Measurements from ENCODE around the gene KLC1.

The KLC1 gene

GRCh38 chr14:103715052-103716000 lies 86.3 kb downstream of the KLC1 start, which contains the start of the genes XRCC3 and ZFYVE21:
Gene XRCC3, minus strand, starts transcription at chr14:103715451. Its CDS starts 4,364 bp downstream, at chr14:103711087.
Gene ZFYVE21, plus strand, starts transcription at chr14:103715810. Its CDS starts 32 bp downstream, at chr14:103715842.
- Mint-ChIP-seq H3K4me1 (peaks cover 48% of the 10 kb centered on the region), H3K9me3 (no peaks in the 10 kb centered on the region), H3K4me3 (peak within 1 kb of the TSS; percentile 87 to 95 (median 90)), H3K27me3 (ENCODE audit: low read depth) (no peaks in the 10 kb centered on the region), H3K27ac (peak within 1 kb of the TSS; percentile 53 to 73 (median 58)), H3K36me3 (ENCODE audit: low read depth) (peaks cover 7% of the 10 kb centered on the region)
- no peak for TF ChIP-seq CTCF (IDR thresholded peaks at IDR 0.05; ENCODE audit: unreplicated experiment in 3 of 3)

GRCh38 chr14:103716091-103716801 lies 87.2 kb downstream of the KLC1 start:
- Mint-ChIP-seq H3K27ac (peak overlapping the region in 1 of 3 experiments; percentile 53), H3K4me3 (peak overlapping the region; percentile 82 to 85 (median 83)), H3K27me3 (ENCODE audit: low read depth) (no peaks in the 10 kb centered on the region), H3K4me1 (peaks cover 51% of the 10 kb centered on the region), H3K9me3 (no peaks in the 10 kb centered on the region), H3K36me3 (ENCODE audit: low read depth) (peaks cover 7% of the 10 kb centered on the region)
- no peak for TF ChIP-seq CTCF (IDR thresholded peaks at IDR 0.05; ENCODE audit: unreplicated experiment in 3 of 3)

- no peaks in the 10 kb centered on the region for H3K27me3 Mint-ChIP-seq (ENCODE audit: low read depth)
- H3K36me3 Mint-ChIP-seq (ENCODE audit: low read depth), result peaks cover 7% of the 10 kb centered on the region
- H3K27ac Mint-ChIP-seq, result peak overlapping the region in 1 of 3 experiments; percentile 7
- peak overlapping the region; percentile 82 to 85 (median 83) for H3K4me3 Mint-ChIP-seq
- no peaks in the 10 kb centered on the region for H3K9me3 Mint-ChIP-seq
- TF ChIP-seq CTCF (IDR thresholded peaks at IDR 0.05; ENCODE audit: unreplicated experiment in 3 of 3), result no peak
- peaks cover 55% of the 10 kb centered on the region for H3K4me1 Mint-ChIP-seq
Observed at GRCh38 chr14:103716899-103717411, 87.9 kb downstream of the KLC1 start.

- no peak for TF ChIP-seq CTCF (IDR thresholded peaks at IDR 0.05; ENCODE audit: unreplicated experiment in 3 of 3)
- H3K27ac Mint-ChIP-seq, result peak overlapping the region; percentile 11 to 29 (median 16)
- H3K4me1 Mint-ChIP-seq, result peaks cover 54% of the 10 kb centered on the region
- no peaks in the 10 kb centered on the region for H3K27me3 Mint-ChIP-seq (ENCODE audit: low read depth)
- H3K9me3 Mint-ChIP-seq, result no peaks in the 10 kb centered on the region
- H3K36me3 Mint-ChIP-seq (ENCODE audit: low read depth), result peaks cover 7% of the 10 kb centered on the region
- H3K4me3 Mint-ChIP-seq, result peak overlapping the region; percentile 82 to 85 (median 83)
Observed at GRCh38 chr14:103718572-103718971, 89.6 kb downstream of the KLC1 start.

- Mint-ChIP-seq H3K27me3 (ENCODE audit: low read depth) (no peaks in the 10 kb centered on the region), H3K36me3 (ENCODE audit: low read depth) (peaks cover 7% of the 10 kb centered on the region), H3K27ac (no peak overlapping the region), H3K9me3 (no peaks in the 10 kb centered on the region), H3K4me3 (peak overlapping the region in 2 of 3 experiments; percentile 23 to 53), H3K4me1 (peaks cover 54% of the 10 kb centered on the region)
- TF ChIP-seq CTCF (IDR thresholded peaks at IDR 0.05; ENCODE audit: unreplicated experiment in 3 of 3), result no peak
Observed at GRCh38 chr14:103719751-103720150, 90.7 kb downstream of the KLC1 start.

Data from nephron (organoid).